Astrocyte (in vitro differentiated cells and primary cell): Measurements from ENCODE around the gene ZNF615. TPM values are rescaled to one million over a fixed set of nuclear protein-coding genes. Genes with fewer than 3 reads are reported as not detected.

Source experiments
- DNase-seq: peaks from one replicate; pipeline ENCODE4 v3.0.0-alpha.2; 2010; ENCODE audit warnings: low read depth
- FAIRE-seq: peaks from 2 replicates; lab custom pipeline; 2011; peaks lifted over from hg19 to GRCh38; lab: Jason Lieb, UNC
- H2AFZ ChIP-seq: 2 replicates; pipeline ENCODE4 v1.6.0; 2012; ENCODE audit warnings: low read depth, low read length, inconsistent platforms
- H3K27ac ChIP-seq: 2 replicates; pipeline ENCODE4 v1.5.1; 2011; ENCODE audit warnings: low read depth, low read length, inconsistent platforms
- H3K27me3 ChIP-seq: 2 replicates; pipeline ENCODE4 v1.6.0; 2011; ENCODE audit warnings: low read length, inconsistent platforms; ENCODE audit not compliant: insufficient read depth
- H3K36me3 ChIP-seq: 2 replicates; pipeline ENCODE4 v1.5.1; 2011; ENCODE audit warnings: low read length, inconsistent platforms; ENCODE audit not compliant: insufficient read depth
- H3K4me1 ChIP-seq: 2 replicates; pipeline ENCODE4 v1.5.1; 2011; ENCODE audit warnings: low read length, inconsistent platforms; ENCODE audit not compliant: insufficient read depth
- H3K4me2 ChIP-seq: 2 replicates; pipeline ENCODE4 v1.6.0; 2012; ENCODE audit warnings: low read length, inconsistent platforms
- H3K4me3 ChIP-seq: 2 replicates; pipeline ENCODE4 v1.5.1; 2011; ENCODE audit warnings: low read depth, mild to moderate bottlenecking, low read length, inconsistent platforms; ENCODE audit not compliant: insufficient read depth
- H3K79me2 ChIP-seq: 2 replicates; pipeline ENCODE4 v1.6.0; 2012; ENCODE audit warnings: mild to moderate bottlenecking, low read length, inconsistent platforms; ENCODE audit not compliant: insufficient read depth
- H3K9ac ChIP-seq: 2 replicates; pipeline ENCODE4 v1.6.0; 2012; ENCODE audit warnings: mild to moderate bottlenecking, low read length, inconsistent platforms
- H3K9me3 ChIP-seq: 2 replicates; pipeline ENCODE4 v1.5.1; 2012; ENCODE audit warnings: low read depth, mild to moderate bottlenecking, low read length, inconsistent platforms; ENCODE audit not compliant: insufficient read depth
- H4K20me1 ChIP-seq: 2 replicates; pipeline ENCODE4 v1.6.0; 2012; ENCODE audit warnings: low read length, inconsistent platforms; ENCODE audit not compliant: insufficient read depth
- H3K27ac Mint-ChIP-seq: one replicate; pipeline ENCODE4 v1.8.0; 2021; ENCODE audit warnings: mild to moderate bottlenecking, mixed read lengths; ENCODE audit not compliant: unreplicated experiment
- H3K27me3 Mint-ChIP-seq: one replicate; pipeline ENCODE4 v1.8.0; 2021; ENCODE audit warnings: low read depth, mixed read lengths; ENCODE audit not compliant: unreplicated experiment
- H3K36me3 Mint-ChIP-seq: one replicate; pipeline ENCODE4 v1.8.0; 2021; ENCODE audit warnings: low read depth, mixed read lengths; ENCODE audit not compliant: unreplicated experiment
- H3K4me1 Mint-ChIP-seq: one replicate; pipeline ENCODE4 v1.8.0; 2021; ENCODE audit warnings: low read depth, mixed read lengths; ENCODE audit not compliant: unreplicated experiment
- H3K4me3 Mint-ChIP-seq: one replicate; pipeline ENCODE4 v1.8.0; 2021; ENCODE audit warnings: mild to moderate bottlenecking, moderate library complexity, mixed read lengths; ENCODE audit not compliant: unreplicated experiment
- H3K9me3 Mint-ChIP-seq: one replicate; pipeline ENCODE4 v1.8.0; 2021; ENCODE audit warnings: mild to moderate bottlenecking, mixed read lengths; ENCODE audit not compliant: unreplicated experiment
- EZH2 ChIP-seq: IDR thresholded peaks from 2 replicates; pipeline ENCODE4 v1.6.1; 2012; ENCODE audit warnings: mild to moderate bottlenecking, low read length, inconsistent platforms; ENCODE audit not compliant: insufficient read depth
- total RNA-seq: library from RNA; stranded (reverse); gene quantifications from 2 replicates; pipeline ENCODE4 v1.2.1, GENCODE V29; 2021
- TF ChIP-seq, protein P1 (sequence below): IDR thresholded peaks from 2 replicates; pipeline ENCODE4 v1.5.1; 2011; ENCODE audit warnings: low read depth, mild to moderate bottlenecking, inconsistent platforms, low read length, moderate library complexity; ENCODE audit not compliant: insufficient read depth

Gene ZNF615
- total RNA-seq, 1 donor from 2014 or later: 4.7 TPM

DNA sequence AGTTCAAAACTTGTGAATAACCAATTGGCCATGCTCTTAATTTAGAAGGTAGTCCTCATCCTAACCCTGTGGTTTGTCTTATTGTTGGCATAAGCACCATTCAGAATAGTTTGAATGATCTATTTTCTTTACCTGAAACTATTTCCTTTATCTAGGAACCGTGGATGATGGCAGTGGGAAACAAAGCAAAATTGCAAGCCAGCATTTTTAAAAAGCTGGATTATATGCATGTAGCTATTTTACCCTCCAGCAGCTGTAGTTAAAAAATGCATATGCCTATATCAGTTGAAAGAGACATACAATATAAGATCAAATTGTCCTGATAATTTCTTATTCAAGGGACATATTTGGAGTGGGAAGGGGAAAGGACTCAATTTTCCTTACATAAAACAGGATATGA lies 61.4 kb downstream of the ZNF615 start:
- Histone ChIP-seq H3K9ac (no peak overlapping the region), H2AFZ (no peak overlapping the region), H3K36me3 (peaks cover 17% of the 10 kb centered on the region), H3K4me1 (no peaks in the 10 kb centered on the region), H3K4me2 (no peak overlapping the region), H3K4me3 (no peak overlapping the region), H4K20me1 (no peaks in the 10 kb centered on the region), H3K27me3 (no peaks in the 10 kb centered on the region), H3K9me3 (peaks cover 64% of the 10 kb centered on the region), H3K27ac (no peak overlapping the region), H3K79me2 (no peaks in the 10 kb centered on the region)
- Mint-ChIP-seq H3K27ac (no peak overlapping the region), H3K4me3 (no peak overlapping the region), H3K9me3 (peaks cover 71% of the 10 kb centered on the region), H3K27me3 (no peaks in the 10 kb centered on the region), H3K36me3 (peaks cover 63% of the 10 kb centered on the region), H3K4me1 (no peaks in the 10 kb centered on the region)
- TF ChIP-seq EZH2: no peak
- TF ChIP-seq, protein P1, sequence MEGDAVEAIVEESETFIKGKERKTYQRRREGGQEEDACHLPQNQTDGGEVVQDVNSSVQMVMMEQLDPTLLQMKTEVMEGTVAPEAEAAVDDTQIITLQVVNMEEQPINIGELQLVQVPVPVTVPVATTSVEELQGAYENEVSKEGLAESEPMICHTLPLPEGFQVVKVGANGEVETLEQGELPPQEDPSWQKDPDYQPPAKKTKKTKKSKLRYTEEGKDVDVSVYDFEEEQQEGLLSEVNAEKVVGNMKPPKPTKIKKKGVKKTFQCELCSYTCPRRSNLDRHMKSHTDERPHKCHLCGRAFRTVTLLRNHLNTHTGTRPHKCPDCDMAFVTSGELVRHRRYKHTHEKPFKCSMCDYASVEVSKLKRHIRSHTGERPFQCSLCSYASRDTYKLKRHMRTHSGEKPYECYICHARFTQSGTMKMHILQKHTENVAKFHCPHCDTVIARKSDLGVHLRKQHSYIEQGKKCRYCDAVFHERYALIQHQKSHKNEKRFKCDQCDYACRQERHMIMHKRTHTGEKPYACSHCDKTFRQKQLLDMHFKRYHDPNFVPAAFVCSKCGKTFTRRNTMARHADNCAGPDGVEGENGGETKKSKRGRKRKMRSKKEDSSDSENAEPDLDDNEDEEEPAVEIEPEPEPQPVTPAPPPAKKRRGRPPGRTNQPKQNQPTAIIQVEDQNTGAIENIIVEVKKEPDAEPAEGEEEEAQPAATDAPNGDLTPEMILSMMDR: no peak
- no peak for FAIRE-seq
- DNase-seq: no peak

DNA sequence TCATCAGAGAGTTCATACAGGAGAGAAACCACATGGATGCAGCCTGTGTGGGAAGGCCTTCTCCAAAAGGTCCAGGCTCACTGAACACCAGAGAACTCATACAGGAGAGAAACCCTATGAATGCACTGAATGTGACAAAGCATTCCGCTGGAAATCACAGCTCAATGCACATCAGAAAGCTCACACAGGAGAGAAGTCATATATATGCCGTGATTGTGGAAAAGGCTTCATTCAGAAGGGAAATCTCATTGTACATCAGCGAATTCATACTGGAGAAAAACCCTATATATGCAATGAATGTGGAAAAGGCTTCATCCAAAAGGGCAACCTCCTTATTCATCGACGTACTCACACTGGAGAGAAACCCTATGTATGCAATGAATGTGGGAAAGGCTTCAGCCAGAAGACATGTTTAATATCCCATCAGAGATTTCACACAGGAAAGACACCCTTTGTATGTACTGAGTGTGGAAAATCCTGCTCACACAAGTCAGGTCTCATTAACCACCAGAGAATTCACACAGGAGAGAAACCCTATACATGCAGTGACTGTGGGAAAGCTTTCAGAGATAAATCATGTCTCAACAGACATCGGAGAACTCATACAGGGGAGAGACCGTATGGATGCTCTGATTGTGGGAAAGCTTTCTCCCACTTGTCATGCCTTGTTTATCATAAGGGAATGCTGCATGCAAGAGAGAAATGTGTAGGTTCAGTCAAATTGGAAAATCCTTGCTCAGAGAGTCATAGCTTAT lies 63.0 kb downstream of the ZNF615 start:
- H3K9me3 Mint-ChIP-seq: peaks cover 79% of the 10 kb centered on the region
- H3K4me3 ChIP-seq: no peak overlapping the region

More for the DNA sequence above, 63.0 kb downstream of the ZNF615 start:
- no peaks in the 10 kb centered on the region for H3K27me3 ChIP-seq
- H2AFZ ChIP-seq: no peak overlapping the region
- no peak for TF ChIP-seq EZH2
- TF ChIP-seq, protein P1: no peak
- H3K9ac ChIP-seq: no peak overlapping the region
- H3K27me3 Mint-ChIP-seq: no peaks in the 10 kb centered on the region
- peaks cover 78% of the 10 kb centered on the region for H3K36me3 Mint-ChIP-seq
- peak; percentile 3 for DNase-seq
- no peak overlapping the region for H3K27ac Mint-ChIP-seq
- no peaks in the 10 kb centered on the region for H3K4me1 Mint-ChIP-seq
- no peaks in the 10 kb centered on the region for H4K20me1 ChIP-seq
- H3K9me3 ChIP-seq: peaks cover 74% of the 10 kb centered on the region
- no peak overlapping the region for H3K27ac ChIP-seq
- no peak for FAIRE-seq
- H3K79me2 ChIP-seq: no peaks in the 10 kb centered on the region
- no peaks in the 10 kb centered on the region for H3K4me1 ChIP-seq
- no peak overlapping the region for H3K4me2 ChIP-seq
- H3K4me3 Mint-ChIP-seq: no peak overlapping the region
- H3K36me3 ChIP-seq: peaks cover 27% of the 10 kb centered on the region

Other genes with a start within 250 kb of the ZNF615 start
- gene FPR2, start 247.0 kb downstream of the ZNF615 start, total RNA-seq: not detected in 2 replicates
- gene FPR3, start 213.1 kb downstream of the ZNF615 start, total RNA-seq: not detected in 2 replicates
- gene ZNF577, start 120.3 kb downstream of the ZNF615 start, total RNA-seq: 7.6 TPM in 2 replicates
- gene ZNF649, start 103.2 kb downstream of the ZNF615 start, total RNA-seq: 12.5 and 13.8 TPM in 2 replicates
- gene ZNF613, start 80.7 kb downstream of the ZNF615 start, total RNA-seq: 5.8 and 7.2 TPM in 2 replicates
- 8.6 and 9.5 TPM in 2 replicates for gene ZNF350, start 21.4 kb downstream of the ZNF615 start, total RNA-seq
- gene ZNF614, start 20.2 kb upstream of the ZNF615 start, total RNA-seq: 9.9 and 11.4 TPM in 2 replicates
- gene ZNF432, start 40.6 kb upstream of the ZNF615 start, total RNA-seq: 17.7 and 22.9 TPM in 2 replicates
- gene ZNF841, start 87.6 kb upstream of the ZNF615 start, total RNA-seq: 37.8 and 38.0 TPM in 2 replicates
- 13.1 and 14.7 TPM in 2 replicates for gene ZNF616, start 131.7 kb upstream of the ZNF615 start, total RNA-seq
- gene ZNF836, start 163.4 kb upstream of the ZNF615 start, total RNA-seq: 6.9 and 7.5 TPM in 2 replicates
- gene PPP2R1A, start 181.8 kb upstream of the ZNF615 start, total RNA-seq: 316 and 332 TPM in 2 replicates